RPMI8226 (cell line): Measurements from ENCODE around the gene VSX2.

Source experiments
- DNase-seq: peaks from one replicate; pipeline ENCODE4 v3.0.0-alpha.2; 2015

VSX2 gene

GRCh38 chr14:74238974-74239847 is at the start of gene VSX2:
VSX2 (plus strand) TSS chr14:74239449; CDS start chr14:74239562, 113 bp downstream.
- DNase-seq = no peak

- DNase-seq = no peak
Observed at GRCh38 chr14:74190927-74191575, 48.2 kb upstream of the VSX2 start.

GRCh38 chr14:74194506-74195274 is 44.6 kb upstream of the VSX2 start:
- DNase-seq = no peak

- DNase-seq = no peak
Observed at GRCh38 chr14:74195623-74196022, 43.6 kb upstream of the VSX2 start.

- no peak for DNase-seq
Observed at GRCh38 chr14:74198441-74199234, 40.6 kb upstream of the VSX2 start.

GRCh38 chr14:74202113-74202512 is 37.1 kb upstream of the VSX2 start:
- DNase-seq = no peak

GRCh38 chr14:74203639-74204038 is 35.6 kb upstream of the VSX2 start:
- no peak for DNase-seq

- no peak for DNase-seq
Observed at GRCh38 chr14:74204491-74204890, 34.8 kb upstream of the VSX2 start.

GRCh38 chr14:74205882-74206281 is 33.4 kb upstream of the VSX2 start:
- DNase-seq = no peak

GRCh38 chr14:74207943-74208342 is 31.3 kb upstream of the VSX2 start:
- peak; percentile 10 for DNase-seq

- no peak for DNase-seq
Observed at GRCh38 chr14:74208642-74209041, 30.6 kb upstream of the VSX2 start.

- DNase-seq = no peak
Observed at GRCh38 chr14:74211945-74212580, 27.2 kb upstream of the VSX2 start.

- no peak for DNase-seq
Observed at GRCh38 chr14:74213907-74214803, 25.1 kb upstream of the VSX2 start.

- no peak for DNase-seq
Observed at GRCh38 chr14:74216671-74217070, 22.6 kb upstream of the VSX2 start.

GRCh38 chr14:74217672-74218448 is 21.4 kb upstream of the VSX2 start:
- peak; percentile 69 for DNase-seq

GRCh38 chr14:74218462-74218861 is 20.8 kb upstream of the VSX2 start:
- DNase-seq = no peak

- DNase-seq = no peak
Observed at GRCh38 chr14:74219277-74220205, 19.7 kb upstream of the VSX2 start.

GRCh38 chr14:74220991-74221390 is 18.3 kb upstream of the VSX2 start:
- no peak for DNase-seq

- DNase-seq = no peak
Observed at GRCh38 chr14:74221741-74222140, 17.5 kb upstream of the VSX2 start.
